Measurements from ENCODE around the gene SLC2A9. TPM values are rescaled to one million over a fixed set of nuclear protein-coding genes. Genes with fewer than 3 reads are reported as not detected.

SLC2A9 gene
- total RNA-seq, 2 donors from 2014 or later = 0.95 to 1.9 TPM

DNA sequence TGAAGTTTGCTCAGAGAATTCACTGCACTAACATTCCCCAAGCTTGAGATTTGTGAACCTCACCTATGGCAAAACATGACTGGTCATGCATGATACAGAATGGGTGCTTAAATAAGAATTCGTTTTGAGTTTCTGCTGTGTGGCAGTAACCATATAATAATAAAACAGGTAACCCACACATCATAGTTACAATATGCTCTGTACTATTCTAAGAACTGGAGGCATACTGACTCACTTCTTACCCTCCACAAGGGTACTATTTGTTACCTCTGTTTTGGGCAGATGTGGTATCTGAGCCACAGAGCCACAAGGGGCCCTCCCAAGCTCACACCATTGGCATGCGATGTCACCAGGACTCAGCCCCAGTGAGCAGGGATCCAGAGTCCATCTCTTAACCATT, 17.6 kb downstream of the SLC2A9 start:
- Mint-ChIP-seq H3K4me3 (no peak overlapping the region), H3K27me3 (ENCODE audit: insufficient read depth) (peaks cover 2% of the 10 kb centered on the region), H3K27ac (no peak overlapping the region), H3K4me1 (no peaks in the 10 kb centered on the region), H3K36me3 (ENCODE audit: low read depth) (no peaks in the 10 kb centered on the region), H3K9me3 (no peaks in the 10 kb centered on the region)
- no peak overlapping the region for H3K4me3 ChIP-seq (ENCODE audit: low read length)
- no peaks in the 10 kb centered on the region for H3K9me3 ChIP-seq (ENCODE audit: control insufficient read depth, low read length)
- no peaks in the 10 kb centered on the region for H3K36me3 ChIP-seq (ENCODE audit: control insufficient read depth, insufficient read depth, low read length)
- no peaks in the 10 kb centered on the region for H3K4me1 ChIP-seq (ENCODE audit: control insufficient read depth, insufficient read depth, low read length)
- no peak overlapping the region for H3K9ac ChIP-seq (ENCODE audit: extremely low read depth, low read length, poor library complexity, severe bottlenecking)
- no peak overlapping the region for H3K27ac ChIP-seq (ENCODE audit: low read depth, low read length)
- no peaks in the 10 kb centered on the region for H3K27me3 ChIP-seq (ENCODE audit: control insufficient read depth, insufficient read depth, low read length, poor library complexity, severe bottlenecking)
- 82% methylated on average over 2 of the region's 2 CpGs; no CpG with 5 or more reads in 1 of the 2 experiments for WGBS, 2 experiments (ENCODE audit: insufficient coverage in 1 of 2, insufficient read length in 1 of 2)
- TF ChIP-seq, protein P1, sequence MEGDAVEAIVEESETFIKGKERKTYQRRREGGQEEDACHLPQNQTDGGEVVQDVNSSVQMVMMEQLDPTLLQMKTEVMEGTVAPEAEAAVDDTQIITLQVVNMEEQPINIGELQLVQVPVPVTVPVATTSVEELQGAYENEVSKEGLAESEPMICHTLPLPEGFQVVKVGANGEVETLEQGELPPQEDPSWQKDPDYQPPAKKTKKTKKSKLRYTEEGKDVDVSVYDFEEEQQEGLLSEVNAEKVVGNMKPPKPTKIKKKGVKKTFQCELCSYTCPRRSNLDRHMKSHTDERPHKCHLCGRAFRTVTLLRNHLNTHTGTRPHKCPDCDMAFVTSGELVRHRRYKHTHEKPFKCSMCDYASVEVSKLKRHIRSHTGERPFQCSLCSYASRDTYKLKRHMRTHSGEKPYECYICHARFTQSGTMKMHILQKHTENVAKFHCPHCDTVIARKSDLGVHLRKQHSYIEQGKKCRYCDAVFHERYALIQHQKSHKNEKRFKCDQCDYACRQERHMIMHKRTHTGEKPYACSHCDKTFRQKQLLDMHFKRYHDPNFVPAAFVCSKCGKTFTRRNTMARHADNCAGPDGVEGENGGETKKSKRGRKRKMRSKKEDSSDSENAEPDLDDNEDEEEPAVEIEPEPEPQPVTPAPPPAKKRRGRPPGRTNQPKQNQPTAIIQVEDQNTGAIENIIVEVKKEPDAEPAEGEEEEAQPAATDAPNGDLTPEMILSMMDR (conservative IDR thresholded peaks at IDR 0.05) = no peak
- DNase-seq = no peak

DNA sequence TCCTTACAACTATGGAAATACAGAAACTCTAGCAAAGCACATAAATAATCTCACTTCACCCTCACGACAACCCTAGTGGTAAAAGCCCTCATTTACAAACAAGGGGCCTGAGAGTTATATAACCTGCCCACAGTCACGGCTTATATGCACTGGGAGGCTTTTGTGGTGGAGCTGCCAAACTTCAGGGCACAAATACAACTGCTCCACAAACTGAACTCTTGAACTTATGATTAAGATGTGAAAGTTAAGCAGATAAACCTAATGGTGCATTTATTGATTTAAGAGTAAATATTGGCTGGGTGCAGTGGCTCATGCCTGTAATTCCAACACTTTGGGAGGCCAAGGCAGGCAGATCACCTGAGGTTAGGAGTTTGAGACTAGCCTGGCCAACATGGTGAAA, 19.0 kb downstream of the SLC2A9 start:
- Histone ChIP-seq H3K4me3 (ENCODE audit: low read length) (no peak overlapping the region), H3K36me3 (ENCODE audit: control insufficient read depth, insufficient read depth, low read length) (no peaks in the 10 kb centered on the region), H3K9ac (ENCODE audit: extremely low read depth, low read length, poor library complexity, severe bottlenecking) (no peak overlapping the region), H3K9me3 (ENCODE audit: control insufficient read depth, low read length) (no peaks in the 10 kb centered on the region), H3K27ac (ENCODE audit: low read depth, low read length) (no peak overlapping the region), H3K27me3 (ENCODE audit: control insufficient read depth, insufficient read depth, low read length, poor library complexity, severe bottlenecking) (no peaks in the 10 kb centered on the region), H3K4me1 (ENCODE audit: control insufficient read depth, insufficient read depth, low read length) (no peaks in the 10 kb centered on the region)
- Mint-ChIP-seq H3K27me3 (ENCODE audit: insufficient read depth) (peaks cover 2% of the 10 kb centered on the region), H3K9me3 (no peaks in the 10 kb centered on the region), H3K4me3 (no peak overlapping the region), H3K27ac (no peak overlapping the region), H3K36me3 (ENCODE audit: low read depth) (no peaks in the 10 kb centered on the region), H3K4me1 (no peaks in the 10 kb centered on the region)
- no peak for DNase-seq
- WGBS, 2 experiments (ENCODE audit: insufficient coverage in 1 of 2, insufficient read length in 1 of 2) = 88 to 100% methylated on average over 1 to 2 of the region's 2 CpGs
- TF ChIP-seq, protein P1 (conservative IDR thresholded peaks at IDR 0.05) = no peak

DNA sequence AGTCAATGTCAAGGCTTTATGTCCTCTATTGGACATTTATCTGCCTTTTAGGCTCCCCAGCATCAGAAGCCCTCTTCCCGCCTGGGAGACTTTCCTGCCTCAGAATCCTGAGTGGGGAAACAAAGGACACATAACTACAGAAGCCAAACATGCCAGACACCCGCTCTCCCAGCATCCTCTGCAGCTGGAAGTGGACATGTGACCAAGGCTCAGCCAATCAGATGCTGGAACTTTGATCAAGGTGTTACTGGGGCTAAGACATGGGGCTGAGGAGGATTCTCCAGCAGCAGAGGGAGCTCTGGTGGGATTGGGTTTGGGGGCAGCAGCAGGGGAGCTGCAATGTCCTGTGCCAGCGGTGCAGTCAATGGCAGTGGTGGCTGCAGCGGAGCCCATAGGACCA, 19.5 kb downstream of the SLC2A9 start:
- TF ChIP-seq, protein P1 (conservative IDR thresholded peaks at IDR 0.05) = no peak
- Histone ChIP-seq H3K4me3 (ENCODE audit: low read length) (no peak overlapping the region), H3K9ac (ENCODE audit: extremely low read depth, low read length, poor library complexity, severe bottlenecking) (no peak overlapping the region), H3K27ac (ENCODE audit: low read depth, low read length) (no peak overlapping the region), H3K36me3 (ENCODE audit: control insufficient read depth, insufficient read depth, low read length) (no peaks in the 10 kb centered on the region), H3K4me1 (ENCODE audit: control insufficient read depth, insufficient read depth, low read length) (no peaks in the 10 kb centered on the region), H3K9me3 (ENCODE audit: control insufficient read depth, low read length) (no peaks in the 10 kb centered on the region), H3K27me3 (ENCODE audit: control insufficient read depth, insufficient read depth, low read length, poor library complexity, severe bottlenecking) (no peaks in the 10 kb centered on the region)
- Mint-ChIP-seq H3K27me3 (ENCODE audit: insufficient read depth) (peaks cover 2% of the 10 kb centered on the region), H3K4me1 (no peaks in the 10 kb centered on the region), H3K27ac (no peak overlapping the region), H3K9me3 (no peaks in the 10 kb centered on the region), H3K36me3 (ENCODE audit: low read depth) (no peaks in the 10 kb centered on the region), H3K4me3 (no peak overlapping the region)
- WGBS, 2 experiments (ENCODE audit: insufficient coverage in 1 of 2, insufficient read length in 1 of 2) = 98 to 100% methylated on average over 2 to 4 of the region's 4 CpGs
- no peak for DNase-seq

Measured in endodermal cell (in vitro differentiated cells).